Lower lobe of right lung (tissue), 2 donors: Measurements from ENCODE around the gene DUS1L. TPM values are rescaled to one million over a fixed set of nuclear protein-coding genes. Genes with fewer than 3 reads are reported as not detected.

Experiments
- ATAC-seq, 2 donors: fragments of 200-7000 bp; cut with Tn5 transposase; one replicate each; pipeline ENCODE4 v1.9.1; 2020 to 2022; ENCODE audit warnings: mild to moderate bottlenecking in 2 of 2, moderate library complexity in 2 of 2
- DNase-seq: peaks from one replicate; pipeline ENCODE4 v3.0.0-alpha.2; 2020
- H3K27ac ChIP-seq: fragments of 200-600 bp; one replicate; pipeline ENCODE4 v1.8.0; 2022
- H3K27me3 ChIP-seq: fragments of 200-600 bp; one replicate; pipeline ENCODE4 v1.8.0; 2022; ENCODE audit warnings: low read depth
- H3K36me3 ChIP-seq: fragments of 200-600 bp; one replicate; pipeline ENCODE4 v1.8.0; 2022; ENCODE audit warnings: mild to moderate bottlenecking
- H3K4me1 ChIP-seq: fragments of 200-600 bp; one replicate; pipeline ENCODE4 v1.8.0; 2022
- H3K4me3 ChIP-seq: fragments of 200-600 bp; one replicate; pipeline ENCODE4 v1.8.0; 2022; ENCODE audit warnings: mild to moderate bottlenecking
- H3K9me3 ChIP-seq: fragments of 200-600 bp; one replicate; pipeline ENCODE4 v1.8.0; 2022
- CTCF ChIP-seq: fragments of 200-600 bp; IDR thresholded peaks from one replicate; pipeline ENCODE4 v1.8.0; 2022; ENCODE audit warnings: antibody characterized with exemption, mild to moderate bottlenecking
- intact Hi-C: fragments of 100-400 bp; cut with DNase I; formaldehyde crosslinking; loops from one replicate; pipeline ENCODE4 v1.11.0; 2022
- total RNA-seq: library from RNA; stranded (reverse); fragmentation: NEBNext Ultra II Directional; extraction: Animal tissue kit (Norgen Biotek cat#: 25700); gene quantifications from one replicate; pipeline ENCODE4 v1.2.1, GENCODE V29; 2021
- donor health status: DM: no; HTN: yes; CAD: no; lungs with severe emphysema.

Gene DUS1L
- total RNA-seq, 1 donor from 2014 or later: 85.1 TPM

GRCh38 chr17:82014971-82015310 lies 50.7 kb downstream of the DUS1L start:
- Histone ChIP-seq H3K27me3 (no peaks in the 10 kb centered on the region), H3K4me1 (peaks cover 23% of the 10 kb centered on the region), H3K4me3 (no peak overlapping the region), H3K9me3 (no peaks in the 10 kb centered on the region), H3K36me3 (peaks cover 10% of the 10 kb centered on the region), H3K27ac (no peak overlapping the region)
- ATAC-seq (no peak), DNase-seq (no peak)
- intact Hi-C loops: no loop called here
- no peak for TF ChIP-seq CTCF

DNA sequence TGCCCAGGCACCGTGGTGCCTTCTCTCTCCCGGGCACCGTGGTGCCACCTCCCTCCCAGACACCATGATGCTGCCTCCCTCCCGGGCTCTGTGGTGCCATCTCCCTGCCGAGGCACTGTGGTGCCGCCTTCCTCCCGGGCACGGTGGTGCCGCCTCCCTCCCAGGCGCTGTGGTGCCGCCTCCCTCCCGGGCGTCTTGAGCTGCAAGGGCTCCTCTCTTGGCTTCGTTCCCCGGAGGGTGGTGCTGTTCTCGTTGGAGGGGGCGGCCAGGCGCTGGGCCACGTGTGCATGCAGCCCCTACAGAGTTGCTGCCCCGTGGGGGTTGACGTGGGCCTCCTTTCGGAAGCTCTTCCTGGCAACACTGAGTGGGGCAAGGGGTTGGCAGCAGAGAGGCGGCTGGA lies 51.2 kb downstream of the DUS1L start:
- Histone ChIP-seq H3K36me3 (peaks cover 10% of the 10 kb centered on the region), H3K27ac (peak overlapping the region; percentile 80), H3K4me1 (peaks cover 18% of the 10 kb centered on the region), H3K4me3 (peak overlapping the region; percentile 31), H3K9me3 (no peaks in the 10 kb centered on the region), H3K27me3 (no peaks in the 10 kb centered on the region)
- DNase-seq (no peak), ATAC-seq (peak; percentile 29 to 34)
- intact Hi-C loops: no loop called here
- TF ChIP-seq CTCF: no peak

GRCh38 chr17:82013772-82014321 lies 51.8 kb downstream of the DUS1L start:
- ATAC-seq (peak; percentile 55 to 65), DNase-seq (peak; percentile 80)
- Histone ChIP-seq H3K4me1 (peaks cover 15% of the 10 kb centered on the region), H3K9me3 (no peaks in the 10 kb centered on the region), H3K36me3 (peaks cover 10% of the 10 kb centered on the region), H3K4me3 (peak overlapping the region; percentile 31), H3K27ac (peak overlapping the region; percentile 80), H3K27me3 (no peaks in the 10 kb centered on the region)
- no peak for TF ChIP-seq CTCF
- intact Hi-C loops: no loop called here

DNA sequence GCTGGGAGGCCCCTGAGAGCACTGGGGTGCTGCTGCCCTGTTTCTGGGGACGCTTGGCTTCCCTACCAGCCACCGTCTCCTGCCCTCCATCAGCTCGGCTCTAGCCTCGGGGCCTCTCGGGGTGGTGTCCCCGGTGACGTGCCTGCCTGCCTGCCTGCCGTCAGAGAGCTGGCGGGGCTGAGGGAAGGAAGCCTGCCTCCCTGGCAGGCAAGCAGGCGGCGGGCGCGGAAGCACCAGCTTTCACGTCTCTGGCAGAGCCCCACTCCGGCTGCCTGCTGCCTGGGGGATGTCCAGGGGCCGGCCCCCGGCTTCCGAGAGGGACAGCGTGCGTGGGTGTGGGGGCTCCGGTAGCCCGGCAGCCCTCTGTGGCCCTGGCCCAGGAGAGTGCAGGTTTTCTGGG lies 52.3 kb downstream of the DUS1L start:
- H3K36me3 ChIP-seq: peaks cover 10% of the 10 kb centered on the region
- TF ChIP-seq CTCF: no peak
- H3K27me3 ChIP-seq: no peaks in the 10 kb centered on the region
- ATAC-seq: peak; percentile 8 to 39
- peak overlapping the region; percentile 31 for H3K4me3 ChIP-seq
- DNase-seq: no peak
- peaks cover 14% of the 10 kb centered on the region for H3K4me1 ChIP-seq
- intact Hi-C loops: no loop called here
- peak overlapping the region; percentile 80 for H3K27ac ChIP-seq
- no peaks in the 10 kb centered on the region for H3K9me3 ChIP-seq

DNA sequence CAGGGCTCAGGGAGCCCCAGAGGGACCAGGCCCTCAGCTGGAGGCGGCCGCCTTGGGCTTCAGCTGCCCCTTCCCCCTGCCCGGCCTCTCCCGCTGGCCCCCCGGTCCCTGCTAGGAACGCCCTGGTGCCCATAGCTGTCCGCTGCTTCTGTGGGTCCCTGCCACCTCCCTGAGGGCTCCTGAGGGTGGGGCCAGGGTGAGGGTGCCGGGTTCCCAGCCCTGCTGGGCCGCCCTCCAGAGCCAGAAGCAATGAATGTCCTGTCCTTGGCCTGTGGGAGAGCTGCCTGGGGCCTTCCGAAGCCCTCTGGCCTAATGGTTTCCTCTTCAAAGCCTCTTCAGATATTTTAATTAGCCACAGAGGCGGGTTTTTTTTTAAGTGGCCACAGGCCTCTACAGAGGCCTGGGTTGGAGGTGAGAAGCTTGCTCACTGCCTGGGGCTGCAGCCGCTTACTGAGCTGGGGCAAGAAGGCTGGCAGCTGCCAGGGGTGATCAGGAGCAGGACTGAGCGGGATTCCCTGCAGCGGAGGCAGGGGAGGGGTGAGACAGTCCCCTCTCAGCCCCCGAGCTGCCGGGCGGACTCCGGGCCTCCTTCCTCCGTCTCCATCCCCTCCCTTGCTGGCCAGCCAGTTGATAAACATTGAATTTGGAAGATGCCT lies 52.8 kb downstream of the DUS1L start:
- peaks cover 8% of the 10 kb centered on the region for H3K4me1 ChIP-seq
- peak overlapping the region; percentile 31 for H3K4me3 ChIP-seq
- ATAC-seq (peak; percentile 64 to 76), DNase-seq (peak; percentile 83)
- intact Hi-C loops: no loop called here
- H3K36me3 ChIP-seq: peaks cover 10% of the 10 kb centered on the region
- no peaks in the 10 kb centered on the region for H3K27me3 ChIP-seq
- no peak for TF ChIP-seq CTCF
- peak overlapping the region; percentile 80 for H3K27ac ChIP-seq
- no peaks in the 10 kb centered on the region for H3K9me3 ChIP-seq
